AML-193 (cell line): ENCODE data around the gene LZIC.

Experiments used
- DNase-seq, 2 experiments: peaks; one replicate each; lab custom pipeline; 2025; lab: John Stamatoyannopoulos, UW

Gene LZIC

GRCh38 chr1:9886092-9886742 lies 57.0 kb downstream of the LZIC start:
- no peak for DNase-seq

GRCh38 chr1:9884805-9885204 lies 58.4 kb downstream of the LZIC start:
- no peak for DNase-seq

- DNase-seq = no peak
Observed at GRCh38 chr1:9883585-9884449, 59.4 kb downstream of the LZIC start.

GRCh38 chr1:9882945-9883303 lies 60.3 kb downstream of the LZIC start:
- no peak for DNase-seq

GRCh38 chr1:9882296-9882944 lies 60.8 kb downstream of the LZIC start:
- DNase-seq = no peak

GRCh38 chr1:9881838-9882249 lies 61.3 kb downstream of the LZIC start:
- DNase-seq = no peak
